K562 (cell line): ENCODE measurements around the gene RYR1. TPM values are rescaled to one million over a fixed set of nuclear protein-coding genes. Genes with fewer than 3 reads are reported as not detected.

ENCODE experiments used
- CBX1 ChIP-seq: sonication (generic); IDR thresholded peaks from 2 replicates; pipeline ENCODE4 v1.6.1; 2016; ENCODE audit warnings: antibody characterized with exemption, low read depth, mild to moderate bottlenecking
- KLF6 ChIP-seq: fragments of 250-450 bp; sonication (Bioruptor Pico); IDR thresholded peaks from 2 replicates; pipeline ENCODE4 v1.4.0; 2020; ENCODE audit warnings: mild to moderate bottlenecking, moderate library complexity, borderline replicate concordance
- LARP7 ChIP-seq: fragments of 450-650 bp; IDR thresholded peaks from 2 replicates; pipeline ENCODE4 v1.6.1; 2016
- MEF2D ChIP-seq: conservative IDR thresholded peaks from 2 replicates; pipeline ENCODE4 v1.6.1; 2016; ENCODE audit warnings: low read depth, missing genetic modification characterization, missing compliant biosample characterization
- MYBL2 ChIP-seq, 2 experiments: fragments of 450-650 bp in 1 of 2; sonication (generic) in 1 of 2; formaldehyde crosslinking in 1 of 2; IDR thresholded peaks; 2 replicates each; pipeline versions ENCODE4 v1.6.1 to v1.8.1; 2017 to 2022; ENCODE audit warnings: borderline replicate concordance in 1 of 2, inconsistent platforms in 1 of 2, low read depth in 1 of 2, mild to moderate bottlenecking in 1 of 2, missing genetic modification reagents in 1 of 2, moderate library complexity in 1 of 2
- PHF20 ChIP-seq: fragments of 450-650 bp; IDR thresholded peaks from 2 replicates; pipeline ENCODE4 v1.6.1; 2018; ENCODE audit not compliant: partially characterized antibody
- PHF8 ChIP-seq: fragments of 200-600 bp; sonication (generic); IDR thresholded peaks from 2 replicates; pipeline ENCODE4 v1.6.1; 2012; ENCODE audit warnings: mixed run types, mild to moderate bottlenecking, inconsistent platforms, low read length, moderate library complexity, borderline replicate concordance
- POLR2G ChIP-seq: fragments of 200-400 bp; formaldehyde crosslinking; IDR thresholded peaks from 2 replicates; pipeline ENCODE4 v1.6.1; 2017; ENCODE audit warnings: low read depth, mild to moderate bottlenecking, antibody characterized with exemption, low read length, moderate library complexity
- POLR3G ChIP-seq: IDR thresholded peaks from 2 replicates; pipeline ENCODE4 v1.6.1; 2011; ENCODE audit not compliant: insufficient read length, insufficient replicate concordance; ENCODE audit errors: extremely low read depth
- TBL1XR1 ChIP-seq, 2 experiments: IDR thresholded peaks; 2 replicates each; pipeline ENCODE4 v1.6.1; 2012; ENCODE audit warnings: improper control_type of control experiment in 2 of 2, low read length in 2 of 2, mild to moderate bottlenecking in 1 of 2
- TGIF2 ChIP-seq: sonication (generic); formaldehyde crosslinking; IDR thresholded peaks from 2 replicates; pipeline ENCODE4 v1.8.1; 2022; ENCODE audit warnings: mild to moderate bottlenecking, missing genetic modification reagents, moderate library complexity
- TRIM28 ChIP-seq: fragments of 450-650 bp; IDR thresholded peaks from 2 replicates; pipeline ENCODE4 v1.6.1; 2017
- ZBTB1 ChIP-seq: sonication (generic); formaldehyde crosslinking; IDR thresholded peaks from 2 replicates; pipeline ENCODE4 v1.8.1; 2023; ENCODE audit warnings: missing genetic modification reagents, low read depth, mild to moderate bottlenecking, borderline replicate concordance
- ZNF121 ChIP-seq: sonication (generic); formaldehyde crosslinking; conservative IDR thresholded peaks from 2 replicates; pipeline ENCODE4 v1.8.0; 2022; ENCODE audit warnings: missing genetic modification reagents
- ZNF140 ChIP-seq: fragments of 250-450 bp; sonication (Bioruptor Pico); IDR thresholded peaks from 2 replicates; pipeline ENCODE4 v1.8.0; 2021; ENCODE audit warnings: moderate library complexity, mild to moderate bottlenecking, inconsistent platforms
- ZNF217 ChIP-seq: sonication (generic); formaldehyde crosslinking; IDR thresholded peaks from 2 replicates; pipeline ENCODE4 v1.8.0; 2022; ENCODE audit warnings: mild to moderate bottlenecking, missing genetic modification reagents
- ZNF354B ChIP-seq: fragments of 250-450 bp; sonication (Bioruptor Pico); IDR thresholded peaks from 2 replicates; pipeline ENCODE4 v1.4.0; 2020
- ZNF780A ChIP-seq: fragments of 250-450 bp; sonication (Bioruptor Pico); IDR thresholded peaks from 2 replicates; pipeline ENCODE4 v1.5.0; 2021; ENCODE audit warnings: mild to moderate bottlenecking
- ZNF785 ChIP-seq: fragments of 250-450 bp; sonication (Bioruptor Pico); IDR thresholded peaks from 2 replicates; pipeline ENCODE4 v1.4.0; 2020; ENCODE audit warnings: mild to moderate bottlenecking
- ZNF830 ChIP-seq: fragments of 250-450 bp; sonication (Bioruptor Pico); IDR thresholded peaks from 2 replicates; pipeline ENCODE4 v1.5.0; 2021; ENCODE audit warnings: mild to moderate bottlenecking
- polyA plus RNA-seq, 8 experiments: library from polyadenylated mRNA; depleted of rRNA in 4 of 8; stranded (reverse) in 5 of 8; unstranded in 3 of 8; fragments of >200 nt; fragmentation: Nextera tagmentation in 2 of 8; fragmentation: Illumina TruSeq in 1 of 8; extraction: Ambion mirVana in 2 of 8; extraction: Trizol in 1 of 8; gene quantifications; 2 replicates each; pipeline versions ENCODE4 v1.2.1 to v1.2.3, GENCODE V29; 2011 to 2014; ENCODE audit warnings: inconsistent platforms in 1 of 8, missing spikeins in 1 of 8
- total RNA-seq, 7 experiments: library from RNA; depleted of rRNA in 6 of 7; stranded (reverse); fragments of >200 nt in 6 of 7; fragmentation: Illumina TruSeq in 2 of 7; extraction: Trizol in 2 of 7; gene quantifications; 2 replicates each; pipeline versions ENCODE4 v1.2.1 to v1.2.3, GENCODE V29; 2011 to 2021; ENCODE audit warnings: low replicate concordance in 1 of 7
- TF ChIP-seq, protein P1 (sequence below): fragments of 250-450 bp; sonication (Bioruptor Pico); IDR thresholded peaks from 2 replicates; pipeline ENCODE4 v1.8.0; 2021; ENCODE audit warnings: mild to moderate bottlenecking, moderate library complexity
- TF ChIP-seq, protein P2 (sequence below), 2 experiments: fragments of 450-650 bp; conservative IDR thresholded peaks; 2 replicates each; pipeline ENCODE4 v1.6.1; 2017; ENCODE audit warnings: mild to moderate bottlenecking in 2 of 2, moderate library complexity in 2 of 2
- TF ChIP-seq, protein P3 (sequence below): fragments of 250-450 bp; sonication (Bioruptor Pico); IDR thresholded peaks from 2 replicates; pipeline ENCODE4 v1.6.1; 2021; ENCODE audit warnings: mild to moderate bottlenecking
- TF ChIP-seq, protein P4 (sequence below), 2 experiments: IDR thresholded peaks; 2 replicates each; pipeline ENCODE4 v1.6.1; 2011; ENCODE audit warnings: borderline replicate concordance in 1 of 2, control low read depth in 1 of 2, low read depth in 1 of 2, low read length in 1 of 2, mild to moderate bottlenecking in 1 of 2, mixed read lengths in 1 of 2, moderate library complexity in 1 of 2; ENCODE audit not compliant: insufficient read depth in 1 of 2, insufficient read length in 1 of 2, poor library complexity in 1 of 2, severe bottlenecking in 1 of 2; ENCODE audit errors: extremely low read depth in 1 of 2

Gene RYR1
- total and polyA plus RNA-seq, 9 of the 15 experiments (the other 6 are each of a cell fraction or from before 2014, with no cell fraction given): 0.11 to 7.4 (median 3.7) TPM

DNA sequence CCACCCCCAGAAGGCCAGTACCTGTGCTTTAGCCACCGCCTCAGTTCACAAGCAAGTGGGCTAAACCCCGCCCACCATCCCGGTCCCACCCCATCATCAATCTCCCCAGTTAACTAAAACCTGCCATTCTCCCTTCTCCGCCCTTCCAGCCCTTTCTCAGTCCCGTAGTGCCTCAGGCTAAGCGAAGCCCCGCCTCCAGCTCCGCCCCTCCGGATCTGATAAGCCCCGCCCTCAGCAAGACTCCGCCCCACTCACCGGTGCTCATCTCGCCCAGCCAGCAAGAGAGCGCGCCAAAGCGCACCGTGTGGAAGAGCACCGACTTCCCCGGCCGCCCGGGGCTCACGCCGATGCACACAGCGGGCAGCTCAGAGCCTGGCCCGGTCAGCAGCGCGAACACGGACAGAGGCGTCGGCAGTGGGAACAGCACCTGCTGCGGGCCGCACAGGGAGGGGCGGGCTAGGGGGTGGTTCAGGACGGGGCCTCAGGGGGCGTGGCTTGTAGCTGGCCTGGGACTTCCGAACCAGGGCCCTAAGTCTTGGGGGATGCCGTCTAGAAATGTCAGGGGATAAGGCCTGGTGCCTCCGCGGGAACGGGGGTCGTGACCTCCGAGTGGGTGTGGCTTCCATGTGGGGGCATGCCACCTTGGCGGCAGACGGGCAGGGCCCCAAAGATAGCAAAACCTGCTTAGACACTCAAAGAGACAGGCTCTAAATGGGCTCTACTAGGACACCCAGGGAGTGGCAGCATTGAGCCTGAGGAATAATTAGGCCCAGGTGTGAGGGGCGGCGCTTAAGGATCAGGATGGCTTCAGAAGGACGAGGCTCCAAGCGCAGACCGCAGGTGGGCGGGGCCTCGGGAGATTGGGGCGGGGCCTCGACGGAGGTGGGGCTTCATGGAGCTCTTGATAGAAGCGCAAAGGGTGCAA, 162.8 kb downstream of the RYR1 start (continued):
- TF ChIP-seq, protein P1, sequence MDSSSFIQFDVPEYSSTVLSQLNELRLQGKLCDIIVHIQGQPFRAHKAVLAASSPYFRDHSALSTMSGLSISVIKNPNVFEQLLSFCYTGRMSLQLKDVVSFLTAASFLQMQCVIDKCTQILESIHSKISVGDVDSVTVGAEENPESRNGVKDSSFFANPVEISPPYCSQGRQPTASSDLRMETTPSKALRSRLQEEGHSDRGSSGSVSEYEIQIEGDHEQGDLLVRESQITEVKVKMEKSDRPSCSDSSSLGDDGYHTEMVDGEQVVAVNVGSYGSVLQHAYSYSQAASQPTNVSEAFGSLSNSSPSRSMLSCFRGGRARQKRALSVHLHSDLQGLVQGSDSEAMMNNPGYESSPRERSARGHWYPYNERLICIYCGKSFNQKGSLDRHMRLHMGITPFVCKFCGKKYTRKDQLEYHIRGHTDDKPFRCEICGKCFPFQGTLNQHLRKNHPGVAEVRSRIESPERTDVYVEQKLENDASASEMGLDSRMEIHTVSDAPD (CRISPR knock-in tag): no peak
- TF ChIP-seq MYBL2 (IDR thresholded peaks at IDR 0.05; ENCODE audit: low read depth) (no peak), MYBL2 (CRISPR knock-in tag; IDR thresholded peaks at IDR 0.05; ENCODE audit: borderline replicate concordance) (no peak), POLR3G (no peak), PHF20 (no peak), ZNF785 (CRISPR knock-in tag) (no peak), TRIM28 (no peak), ZBTB1 (CRISPR knock-in tag) (no peak), ZNF780A (CRISPR knock-in tag) (no peak), PHF8 (peak; percentile 44; the same call in 1 of the 2 replicates), ZNF354B (no peak), ZNF121 (CRISPR knock-in tag) (no peak), CBX1 (peak; percentile 61; the same call in 1 of the 2 replicates), ZNF140 (CRISPR knock-in tag) (no peak), LARP7 (no peak), MEF2D (tag) (no peak), TBL1XR1 (IDR thresholded peaks at IDR 0.05; ENCODE audit: low read length in 2 of 2) (no peak), POLR2G (peak; percentile 67), KLF6 (no peak), TGIF2 (no peak), ZNF830 (no peak), ZNF217 (CRISPR knock-in tag) (no peak)
- TF ChIP-seq, protein P2, sequence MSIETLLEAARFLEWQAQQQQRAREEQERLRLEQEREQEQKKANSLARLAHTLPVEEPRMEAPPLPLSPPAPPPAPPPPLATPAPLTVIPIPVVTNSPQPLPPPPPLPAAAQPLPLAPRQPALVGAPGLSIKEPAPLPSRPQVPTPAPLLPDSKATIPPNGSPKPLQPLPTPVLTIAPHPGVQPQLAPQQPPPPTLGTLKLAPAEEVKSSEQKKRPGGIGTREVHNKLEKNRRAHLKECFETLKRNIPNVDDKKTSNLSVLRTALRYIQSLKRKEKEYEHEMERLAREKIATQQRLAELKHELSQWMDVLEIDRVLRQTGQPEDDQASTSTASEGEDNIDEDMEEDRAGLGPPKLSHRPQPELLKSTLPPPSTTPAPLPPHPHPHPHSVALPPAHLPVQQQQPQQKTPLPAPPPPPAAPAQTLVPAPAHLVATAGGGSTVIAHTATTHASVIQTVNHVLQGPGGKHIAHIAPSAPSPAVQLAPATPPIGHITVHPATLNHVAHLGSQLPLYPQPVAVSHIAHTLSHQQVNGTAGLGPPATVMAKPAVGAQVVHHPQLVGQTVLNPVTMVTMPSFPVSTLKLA (conservative IDR thresholded peaks at IDR 0.05): peak in 1 of 2 experiments; percentile 64; a peak in 1 of 4 replicates
- TF ChIP-seq, protein P3, sequence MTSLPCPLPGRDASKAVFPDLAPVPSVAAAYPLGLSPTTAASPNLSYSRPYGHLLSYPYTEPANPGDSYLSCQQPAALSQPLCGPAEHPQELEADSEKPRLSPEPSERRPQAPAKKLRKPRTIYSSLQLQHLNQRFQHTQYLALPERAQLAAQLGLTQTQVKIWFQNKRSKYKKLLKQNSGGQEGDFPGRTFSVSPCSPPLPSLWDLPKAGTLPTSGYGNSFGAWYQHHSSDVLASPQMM (CRISPR knock-in tag): no peak
- TF ChIP-seq, protein P4, sequence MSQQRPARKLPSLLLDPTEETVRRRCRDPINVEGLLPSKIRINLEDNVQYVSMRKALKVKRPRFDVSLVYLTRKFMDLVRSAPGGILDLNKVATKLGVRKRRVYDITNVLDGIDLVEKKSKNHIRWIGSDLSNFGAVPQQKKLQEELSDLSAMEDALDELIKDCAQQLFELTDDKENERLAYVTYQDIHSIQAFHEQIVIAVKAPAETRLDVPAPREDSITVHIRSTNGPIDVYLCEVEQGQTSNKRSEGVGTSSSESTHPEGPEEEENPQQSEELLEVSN (IDR thresholded peaks at IDR 0.05; ENCODE audit: borderline replicate concordance in 1 of 2, extremely low read depth in 1 of 2, insufficient read depth in 1 of 2, insufficient read length in 1 of 2, low read depth in 1 of 2, low read length in 1 of 2, poor library complexity in 1 of 2, severe bottlenecking in 1 of 2): peak; percentile 37 to 75
